ENCODE measurements around the gene NTN3.

The NTN3 gene

DNA sequence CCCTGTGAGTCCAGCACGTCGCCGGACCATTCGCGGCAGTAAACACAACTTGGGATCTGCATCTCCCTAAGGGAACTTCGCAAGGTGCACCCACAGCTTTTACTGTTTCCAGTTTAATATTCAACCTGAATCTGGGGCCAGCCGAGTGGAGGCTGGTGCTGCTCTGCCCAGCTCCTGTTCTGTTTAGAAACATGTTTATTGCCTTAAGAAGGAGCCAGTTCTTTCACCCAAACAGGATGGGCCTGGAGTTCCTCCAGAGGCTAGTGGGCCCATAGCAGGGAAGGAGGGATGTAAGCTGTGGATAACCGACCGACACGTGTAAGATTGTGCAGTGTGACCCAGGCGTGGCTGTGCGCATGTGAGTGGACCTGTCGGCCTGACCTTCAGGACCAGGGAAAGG is 21.2 kb downstream of the NTN3 start:
- TF ChIP-seq, protein P1, sequence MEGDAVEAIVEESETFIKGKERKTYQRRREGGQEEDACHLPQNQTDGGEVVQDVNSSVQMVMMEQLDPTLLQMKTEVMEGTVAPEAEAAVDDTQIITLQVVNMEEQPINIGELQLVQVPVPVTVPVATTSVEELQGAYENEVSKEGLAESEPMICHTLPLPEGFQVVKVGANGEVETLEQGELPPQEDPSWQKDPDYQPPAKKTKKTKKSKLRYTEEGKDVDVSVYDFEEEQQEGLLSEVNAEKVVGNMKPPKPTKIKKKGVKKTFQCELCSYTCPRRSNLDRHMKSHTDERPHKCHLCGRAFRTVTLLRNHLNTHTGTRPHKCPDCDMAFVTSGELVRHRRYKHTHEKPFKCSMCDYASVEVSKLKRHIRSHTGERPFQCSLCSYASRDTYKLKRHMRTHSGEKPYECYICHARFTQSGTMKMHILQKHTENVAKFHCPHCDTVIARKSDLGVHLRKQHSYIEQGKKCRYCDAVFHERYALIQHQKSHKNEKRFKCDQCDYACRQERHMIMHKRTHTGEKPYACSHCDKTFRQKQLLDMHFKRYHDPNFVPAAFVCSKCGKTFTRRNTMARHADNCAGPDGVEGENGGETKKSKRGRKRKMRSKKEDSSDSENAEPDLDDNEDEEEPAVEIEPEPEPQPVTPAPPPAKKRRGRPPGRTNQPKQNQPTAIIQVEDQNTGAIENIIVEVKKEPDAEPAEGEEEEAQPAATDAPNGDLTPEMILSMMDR (IDR thresholded peaks at IDR 0.05; ENCODE audit: low read depth, low read length) = no peak
- in situ Hi-C loops (cut with HindIII; ENCODE audit: low sequenced_read_pairs) = no loop called here
- no peak overlapping the region for H3K4me3 ChIP-seq (ENCODE audit: low read depth, low read length)
- no peak for DNase-seq (ENCODE audit: low read depth, low spot score)

DNA sequence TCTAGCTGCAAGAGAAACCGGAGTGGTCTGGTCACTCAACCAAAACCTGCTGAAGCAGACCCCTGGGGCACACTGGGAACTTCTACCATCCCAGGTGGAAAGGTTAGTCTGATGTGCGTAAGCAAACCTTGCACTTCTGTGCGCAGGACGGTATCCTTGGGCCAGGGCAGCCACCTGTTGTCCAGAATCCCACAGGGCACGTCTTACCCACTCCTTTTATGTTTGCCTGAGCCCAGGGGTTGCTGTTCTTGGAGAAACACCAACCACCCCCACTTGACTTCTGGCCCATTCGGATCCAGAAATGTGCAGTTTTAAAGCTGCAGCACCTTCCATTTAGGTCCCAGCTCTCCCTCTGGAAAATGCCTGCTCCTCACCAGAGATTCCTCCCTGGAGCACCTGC is 22.5 kb downstream of the NTN3 start:
- H3K4me3 ChIP-seq (ENCODE audit: low read depth, low read length) = no peak overlapping the region
- TF ChIP-seq, protein P1 (IDR thresholded peaks at IDR 0.05; ENCODE audit: low read depth, low read length) = no peak
- no peak for DNase-seq (ENCODE audit: low read depth, low spot score)
- in situ Hi-C loops (cut with HindIII; ENCODE audit: low sequenced_read_pairs) = no loop called here

DNA sequence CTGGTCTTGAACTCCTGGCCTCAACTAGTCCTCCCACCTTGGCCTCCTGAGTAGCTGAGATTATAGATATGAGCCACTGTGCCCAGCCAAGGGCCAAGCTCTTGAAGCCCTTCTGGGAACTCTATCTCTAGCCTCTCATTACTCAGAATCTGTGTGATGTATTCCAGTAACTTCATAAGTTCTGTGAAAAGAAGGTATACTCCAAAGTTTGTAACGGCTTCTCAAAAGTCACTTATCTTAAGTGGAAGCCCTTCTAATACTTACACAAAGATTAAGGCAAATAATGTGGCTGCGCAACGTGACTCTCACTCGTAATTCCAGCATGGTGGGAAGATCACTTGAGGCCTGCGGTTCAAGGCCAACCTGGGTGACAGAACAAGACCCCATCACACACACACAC is 23.5 kb downstream of the NTN3 start:
- H3K4me3 ChIP-seq (ENCODE audit: low read depth, low read length) = no peak overlapping the region
- DNase-seq (ENCODE audit: low read depth, low spot score) = no peak
- in situ Hi-C loops (cut with HindIII; ENCODE audit: low sequenced_read_pairs) = no loop called here
- TF ChIP-seq, protein P1 (IDR thresholded peaks at IDR 0.05; ENCODE audit: low read depth, low read length) = no peak

DNA sequence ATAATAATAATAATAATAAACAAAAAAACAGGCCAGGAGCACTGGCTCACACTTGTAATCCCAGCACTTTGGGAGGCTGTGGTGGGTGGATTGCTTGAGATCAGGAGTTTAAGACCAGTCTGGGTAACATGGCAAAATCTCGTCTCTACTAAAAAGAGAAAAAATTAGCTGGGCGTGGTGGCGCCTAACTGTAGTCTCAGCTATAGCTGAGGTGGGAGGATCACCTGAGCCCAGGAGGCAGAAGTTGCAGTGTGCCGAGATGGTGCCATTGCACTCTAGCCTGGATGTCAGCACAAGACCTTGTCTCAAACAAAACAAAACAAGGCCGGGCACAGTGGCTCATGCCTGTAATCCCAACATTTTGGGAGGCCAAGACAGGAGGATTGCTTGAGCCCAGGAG is 23.9 kb downstream of the NTN3 start:
- in situ Hi-C loops (cut with HindIII; ENCODE audit: low sequenced_read_pairs) = no loop called here
- DNase-seq (ENCODE audit: low read depth, low spot score) = no peak
- TF ChIP-seq, protein P1 (IDR thresholded peaks at IDR 0.05; ENCODE audit: low read depth, low read length) = no peak
- H3K4me3 ChIP-seq (ENCODE audit: low read depth, low read length) = no peak overlapping the region

DNA sequence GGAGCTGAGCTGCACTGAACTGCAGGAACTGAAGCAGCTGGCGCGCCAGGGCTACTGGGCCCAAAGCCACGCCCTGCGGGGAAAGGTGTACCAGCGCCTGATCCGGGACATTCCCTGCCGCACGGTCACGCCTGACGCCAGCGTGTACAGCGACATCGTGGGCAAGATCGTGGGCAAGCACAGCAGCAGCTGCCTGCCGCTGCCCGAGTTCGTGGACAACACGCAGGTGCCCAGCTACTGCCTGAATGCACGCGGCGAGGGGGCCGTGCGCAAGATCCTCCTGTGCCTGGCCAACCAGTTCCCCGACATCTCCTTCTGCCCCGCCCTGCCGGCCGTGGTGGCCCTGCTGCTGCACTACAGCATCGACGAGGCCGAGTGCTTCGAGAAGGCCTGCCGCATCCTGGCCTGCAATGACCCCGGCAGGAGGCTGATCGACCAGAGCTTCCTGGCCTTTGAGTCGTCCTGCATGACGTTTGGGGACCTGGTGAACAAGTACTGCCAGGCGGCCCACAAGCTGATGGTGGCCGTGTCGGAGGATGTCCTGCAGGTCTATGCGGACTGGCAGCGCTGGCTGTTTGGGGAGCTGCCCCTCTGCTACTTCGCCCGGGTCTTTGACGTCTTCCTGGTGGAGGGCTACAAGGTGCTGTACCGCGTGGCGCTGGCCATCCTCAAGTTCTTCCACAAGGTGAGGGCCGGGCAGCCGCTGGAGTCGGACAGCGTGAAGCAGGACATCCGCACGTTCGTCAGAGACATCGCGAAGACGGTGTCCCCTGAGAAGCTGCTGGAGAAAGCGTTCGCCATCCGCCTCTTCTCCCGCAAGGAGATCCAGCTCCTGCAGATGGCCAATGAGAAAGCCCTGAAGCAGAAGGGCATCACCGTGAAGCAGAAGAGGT is 25.4 kb downstream of the NTN3 start:
- no peak for DNase-seq (ENCODE audit: low read depth, low spot score)
- in situ Hi-C loops (cut with HindIII; ENCODE audit: low sequenced_read_pairs) = no loop called here
- TF ChIP-seq, protein P1 (IDR thresholded peaks at IDR 0.05; ENCODE audit: low read depth, low read length) = no peak
- H3K4me3 ChIP-seq (ENCODE audit: low read depth, low read length) = no peak overlapping the region

DNA sequence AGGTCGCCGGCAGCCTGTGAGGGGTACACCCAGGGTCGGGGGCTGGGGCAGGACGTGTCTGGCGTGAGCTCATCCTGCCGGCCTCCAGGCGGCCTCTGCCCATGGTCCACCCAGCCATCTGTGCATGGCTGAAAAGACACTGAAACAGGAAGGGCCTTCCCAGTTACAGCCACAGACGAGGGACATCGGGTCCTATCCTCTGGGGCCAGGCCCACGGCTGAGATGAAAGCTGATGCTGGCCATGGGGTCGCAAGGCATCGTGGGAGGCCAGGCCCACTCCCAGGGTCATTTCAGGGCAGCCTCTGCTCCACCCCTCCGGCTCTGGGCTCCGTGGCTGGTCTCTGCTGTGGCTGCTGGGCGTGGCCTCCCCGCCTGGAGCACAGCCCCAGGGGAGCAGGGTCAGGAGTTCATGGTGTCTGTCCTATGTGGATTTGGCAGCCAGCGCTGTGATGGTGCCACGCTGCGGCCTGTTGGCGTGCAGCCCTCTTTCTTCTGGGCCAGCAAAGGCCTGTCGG is 26.1 kb downstream of the NTN3 start:
- in situ Hi-C loops (cut with HindIII; ENCODE audit: low sequenced_read_pairs) = no loop called here
- DNase-seq (ENCODE audit: low read depth, low spot score) = no peak
- H3K4me3 ChIP-seq (ENCODE audit: low read depth, low read length) = no peak overlapping the region
- TF ChIP-seq, protein P1 (IDR thresholded peaks at IDR 0.05; ENCODE audit: low read depth, low read length) = no peak

Data from astrocyte of the spinal cord (primary cell).